ENCODE results near the gene TTC33. TPM values are rescaled to one million over a fixed set of nuclear protein-coding genes. Genes with fewer than 3 reads are reported as not detected.
A peak's percentile ranks its signal among the peaks of the same experiment; 100 is the strongest.

The TTC33 gene
- total and polyA plus RNA-seq, 2 of the 4 experiments (the other 2 are of a cell fraction): 3.1 to 8.1 TPM

DNA sequence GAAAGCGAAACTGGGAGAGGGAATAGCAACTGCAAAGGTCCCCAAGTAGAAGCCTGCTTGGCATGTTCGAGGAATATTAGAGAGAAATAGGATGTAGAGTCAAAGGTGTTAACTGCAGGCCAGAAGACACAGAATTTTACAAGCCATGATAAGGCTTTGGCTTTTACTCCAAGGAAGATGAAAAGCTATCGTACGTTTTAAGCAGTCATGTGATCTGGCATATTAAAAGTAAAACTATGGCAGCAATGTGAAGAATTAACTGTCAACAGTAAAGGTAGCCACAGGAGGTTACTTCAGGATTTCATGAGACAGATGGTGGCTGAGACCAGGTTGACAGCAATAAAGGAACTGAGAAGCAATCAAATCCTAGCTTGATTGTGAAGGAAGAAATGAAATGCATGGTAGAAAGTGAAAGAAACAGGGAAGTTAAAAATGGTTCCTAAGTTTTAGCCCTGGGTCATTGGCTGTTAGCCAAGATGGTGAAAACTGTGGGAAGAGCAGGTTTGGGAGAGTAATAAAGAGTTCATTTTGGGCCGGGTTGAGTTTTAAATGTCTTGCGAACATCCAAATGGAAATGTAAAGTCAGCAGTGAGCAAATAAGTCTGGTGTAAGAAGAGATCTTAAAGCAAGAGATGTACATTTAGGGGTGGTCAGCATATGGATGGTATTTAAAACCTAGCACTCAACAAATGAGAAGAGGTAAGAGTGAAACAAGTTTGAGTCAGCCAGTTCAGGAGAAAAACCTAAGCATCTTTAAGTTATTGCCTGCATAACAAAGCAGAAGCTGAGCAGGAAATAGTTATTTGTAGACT is 20.3 kb upstream of the TTC33 start:
- H3K27me3 ChIP-seq (ENCODE audit: control insufficient read depth, insufficient read depth, low read length): no peaks in the 10 kb centered on the region
- H3K18ac ChIP-seq (ENCODE audit: low read depth, low read length): no peak overlapping the region
- intact Hi-C loops (cut with micrococcal nuclease): loop anchor here (2.0 kb wide), 1 partner anchor 15 kb away; no protein-coding TSS in a partner anchor
- peaks cover 4% of the 10 kb centered on the region for H3K4me1 ChIP-seq (ENCODE audit: control insufficient read depth, insufficient read depth, low read length)
- in situ Hi-C loops (cut with MboI; ENCODE audit: low sequenced_read_pairs): no loop called here
- TSS peak; percentile 29 for BruUV-seq (replicated peaks)
- no peak for ATAC-seq (ENCODE audit: low read depth)
- ChIA-PET POLR2A (ENCODE audit: unreplicated experiment) (no interaction called here), CTCF (interaction anchor here (0.6 to 0.7 kb wide), 2 partner anchors 309 to 1838 kb away, joined by 3 read pairs; no protein-coding TSS in a partner anchor)
- DNase-seq: no peak
- H3K4me3 ChIP-seq (ENCODE audit: insufficient read depth, low read depth, low read length): no peak overlapping the region
- H3K9me3 ChIP-seq (ENCODE audit: control insufficient read depth, insufficient read depth, low read length): no peaks in the 10 kb centered on the region
- H2BK5ac ChIP-seq (ENCODE audit: low read depth, low read length, poor library complexity, severe bottlenecking): no peak overlapping the region
- H3K36me3 ChIP-seq (ENCODE audit: control insufficient read depth, insufficient read depth, low read length): peaks cover 23% of the 10 kb centered on the region
- no peak overlapping the region for H3K4ac ChIP-seq (ENCODE audit: low read depth, low read length)
- no peak overlapping the region for H4K5ac ChIP-seq (ENCODE audit: low read depth, low read length)
- WGBS, 2 experiments (ENCODE audit: extremely low coverage in 2 of 2, insufficient read length in 1 of 2): 87% methylated on average over 3 of the region's 6 CpGs; no CpG with 5 or more reads in 1 of the 2 experiments
- no peak overlapping the region; the same call in 1 of the 2 replicates for H3K14ac ChIP-seq (replicated peaks; ENCODE audit: low read depth, low read length)
- H3K9ac ChIP-seq (ENCODE audit: low read depth, low read length): no peak overlapping the region
- no peak overlapping the region for H2AK5ac ChIP-seq (ENCODE audit: low read depth, low read length)
- no peak overlapping the region for H3K23ac ChIP-seq (ENCODE audit: low read depth, low read length)
- H4K8ac ChIP-seq (ENCODE audit: low read depth in 2 of 2, low read length in 2 of 2): no peak overlapping the region
- no peak overlapping the region for H3K4me2 ChIP-seq (ENCODE audit: low read depth, low read length)
- no peak overlapping the region for H2BK120ac ChIP-seq (ENCODE audit: low read depth, low read length)
- peaks cover 34 to 49% of the 10 kb centered on the region in 2 experiments for H3K79me1 ChIP-seq (ENCODE audit: low read depth in 1 of 2, low read length in 2 of 2)
- H2BK15ac ChIP-seq (ENCODE audit: low read depth, low read length): no peak overlapping the region
- no peak overlapping the region for H4K91ac ChIP-seq (ENCODE audit: insufficient read depth, low read depth, low read length)
- H2BK20ac ChIP-seq (ENCODE audit: low read depth, low read length): no peak overlapping the region
- dilution Hi-C loops (cut with HindIII; ENCODE audit: low sequenced_read_pairs, unreplicated experiment): no loop called here
- no peaks in the 10 kb centered on the region for H3K9me1 ChIP-seq (ENCODE audit: insufficient read depth, low read length)
- no peak overlapping the region for H2AK9ac ChIP-seq (replicated peaks; ENCODE audit: low read depth, low read length, poor library complexity)
- TF ChIP-seq CEBPB (IDR thresholded peaks at IDR 0.05; ENCODE audit: low read depth, low read length) (no peak), RCOR1 (IDR thresholded peaks at IDR 0.05; ENCODE audit: insufficient replicate concordance, low read length) (no peak), CHD1 (IDR thresholded peaks at IDR 0.05; ENCODE audit: low read depth, low read length) (no peak)
- H3K56ac ChIP-seq (ENCODE audit: extremely low read depth, insufficient read depth, low read length): no peak overlapping the region
- peaks cover 39% of the 10 kb centered on the region for H4K20me1 ChIP-seq (ENCODE audit: insufficient read depth, low read length)
- no peak overlapping the region for H2AFZ ChIP-seq (replicated peaks; ENCODE audit: low read length, poor library complexity)
- H3K27ac ChIP-seq (ENCODE audit: insufficient read depth, low read length): no peak overlapping the region

Measured in IMR-90 (cell line).